ENCODE measurements around the gene ADCY4.

ADCY4 gene

GRCh38 chr14:24343795-24344660 lies 9.2 kb upstream of the ADCY4 start:
- no peak overlapping the region for H3K27ac ChIP-seq
- TF ChIP-seq ZFX (IDR thresholded peaks at IDR 0.05; ENCODE audit: borderline replicate concordance) (no peak), CTCF (IDR thresholded peaks at IDR 0.05) (no peak)

- no peak for TF ChIP-seq CTCF (IDR thresholded peaks at IDR 0.05)
- no peak for TF ChIP-seq ZFX (IDR thresholded peaks at IDR 0.05; ENCODE audit: borderline replicate concordance)
- H3K27ac ChIP-seq = no peak overlapping the region
Measured at GRCh38 chr14:24342889-24343288, 8.0 kb upstream of the ADCY4 start.

GRCh38 chr14:24340606-24341005 lies 5.7 kb upstream of the ADCY4 start:
- no peak overlapping the region for H3K27ac ChIP-seq
- TF ChIP-seq ZFX (IDR thresholded peaks at IDR 0.05; ENCODE audit: borderline replicate concordance) (no peak), CTCF (IDR thresholded peaks at IDR 0.05) (no peak)

- TF ChIP-seq CTCF (IDR thresholded peaks at IDR 0.05) = no peak
- no peak for TF ChIP-seq ZFX (IDR thresholded peaks at IDR 0.05; ENCODE audit: borderline replicate concordance)
- H3K27ac ChIP-seq = no peak within 1 kb of the TSS
Measured at GRCh38 chr14:24339284-24340151, 4.6 kb upstream of the ADCY4 start, which contains the start of gene RIPK3. RIPK3 (minus strand) TSS chr14:24339991; CDS start chr14:24339826, 165 bp downstream.

- no peak overlapping the region for H3K27ac ChIP-seq
- TF ChIP-seq CTCF (IDR thresholded peaks at IDR 0.05) (no peak), ZFX (IDR thresholded peaks at IDR 0.05; ENCODE audit: borderline replicate concordance) (no peak)
Measured at GRCh38 chr14:24338843-24339242, 4.0 kb upstream of the ADCY4 start.

- H3K27ac ChIP-seq = no peak overlapping the region
- TF ChIP-seq ZFX (IDR thresholded peaks at IDR 0.05; ENCODE audit: borderline replicate concordance) = no peak
- no peak for TF ChIP-seq CTCF (IDR thresholded peaks at IDR 0.05)
Measured at GRCh38 chr14:24337824-24338175, 2.9 kb upstream of the ADCY4 start.
